Upper lobe of right lung (tissue), 1 donor: Measurements from ENCODE around the gene CASKIN2. TPM values are rescaled to one million over a fixed set of nuclear protein-coding genes. Genes with fewer than 3 reads are reported as not detected.

Experiments
- ATAC-seq: fragments of 200-7000 bp; cut with Tn5 transposase; one replicate; pipeline ENCODE4 v1.9.1; 2020; ENCODE audit warnings: mild to moderate bottlenecking, moderate library complexity
- DNase-seq: peaks from one replicate; pipeline ENCODE4 v3.0.0-alpha.2; 2020
- H3K27ac ChIP-seq: fragments of 200-600 bp; one replicate; pipeline ENCODE4 v1.8.0; 2022
- H3K27me3 ChIP-seq: fragments of 200-600 bp; one replicate; pipeline ENCODE4 v1.8.0; 2022; ENCODE audit warnings: mild to moderate bottlenecking
- H3K36me3 ChIP-seq: fragments of 200-600 bp; one replicate; pipeline ENCODE4 v1.8.0; 2022
- H3K4me1 ChIP-seq: fragments of 200-600 bp; one replicate; pipeline ENCODE4 v1.8.0; 2022
- H3K4me3 ChIP-seq: fragments of 200-600 bp; one replicate; pipeline ENCODE4 v1.8.0; 2022; ENCODE audit warnings: mild to moderate bottlenecking
- H3K9me3 ChIP-seq: fragments of 200-600 bp; one replicate; pipeline ENCODE4 v1.8.0; 2022
- CTCF ChIP-seq: fragments of 200-600 bp; IDR thresholded peaks from one replicate; pipeline ENCODE4 v1.8.0; 2022; ENCODE audit warnings: antibody characterized with exemption
- intact Hi-C: fragments of 100-400 bp; cut with DNase I; formaldehyde crosslinking; loops from one replicate; pipeline ENCODE4 v1.11.0; 2022
- total RNA-seq: library from RNA; stranded (reverse); fragmentation: NEBNext Ultra II Directional; extraction: Animal tissue kit (Norgen Biotek cat#: 25700); gene quantifications from one replicate; pipeline ENCODE4 v1.2.1, GENCODE V29; 2021
- donor health status: DM: no; HTN: yes; CAD: no; lungs with severe emphysema.

The CASKIN2 gene
- total RNA-seq, 1 donor from 2014 or later: 101 TPM

- Histone ChIP-seq H3K36me3 (no peaks in the 10 kb centered on the region), H3K4me1 (no peaks in the 10 kb centered on the region), H3K9me3 (no peaks in the 10 kb centered on the region), H3K27ac (no peak overlapping the region), H3K27me3 (no peaks in the 10 kb centered on the region), H3K4me3 (no peak overlapping the region)
- TF ChIP-seq CTCF: no peak
- intact Hi-C loops: no loop called here
- ATAC-seq (no peak), DNase-seq (no peak)
Measured at GRCh38 chr17:75544250-75544649, 28.9 kb upstream of the CASKIN2 start.

GRCh38 chr17:75542728-75543336 is 27.5 kb upstream of the CASKIN2 start:
- TF ChIP-seq CTCF: no peak
- Histone ChIP-seq H3K4me1 (no peaks in the 10 kb centered on the region), H3K4me3 (no peak overlapping the region), H3K27me3 (no peaks in the 10 kb centered on the region), H3K9me3 (no peaks in the 10 kb centered on the region), H3K27ac (no peak overlapping the region), H3K36me3 (no peaks in the 10 kb centered on the region)
- intact Hi-C loops: no loop called here
- ATAC-seq (peak; percentile 13), DNase-seq (no peak)

DNA sequence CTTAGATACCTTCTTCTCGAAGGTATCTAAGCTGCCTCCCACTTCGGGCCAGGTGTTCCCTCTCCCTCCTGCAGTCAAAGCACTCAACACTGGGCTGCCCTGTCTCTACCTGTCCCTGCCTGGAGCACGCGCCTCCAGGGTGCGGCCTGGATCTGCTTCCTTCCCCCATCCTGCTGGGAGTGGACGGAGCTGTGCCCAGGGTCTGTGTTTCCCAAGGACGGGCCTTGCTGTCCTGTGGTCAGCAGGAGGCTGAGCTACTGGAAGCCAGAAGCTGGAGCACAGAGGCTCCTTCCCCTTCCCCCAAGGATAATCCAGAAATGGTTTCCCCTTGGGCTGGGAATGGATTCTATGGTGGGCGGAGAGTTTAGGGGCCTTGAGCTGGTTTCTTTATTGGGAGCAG is 26.9 kb upstream of the CASKIN2 start:
- no peak for DNase-seq
- no peak overlapping the region for H3K27ac ChIP-seq
- H3K9me3 ChIP-seq: no peaks in the 10 kb centered on the region
- peak; percentile 49 for ATAC-seq
- no peak for TF ChIP-seq CTCF
- no peaks in the 10 kb centered on the region for H3K36me3 ChIP-seq
- H3K27me3 ChIP-seq: no peaks in the 10 kb centered on the region
- intact Hi-C loops: no loop called here
- H3K4me1 ChIP-seq: no peaks in the 10 kb centered on the region
- H3K4me3 ChIP-seq: no peak overlapping the region

- intact Hi-C loops: no loop called here
- H3K9me3 ChIP-seq: no peaks in the 10 kb centered on the region
- TF ChIP-seq CTCF: no peak
- no peaks in the 10 kb centered on the region for H3K4me1 ChIP-seq
- H3K4me3 ChIP-seq: no peak overlapping the region
- no peaks in the 10 kb centered on the region for H3K36me3 ChIP-seq
- ATAC-seq (no peak), DNase-seq (no peak)
- H3K27me3 ChIP-seq: no peaks in the 10 kb centered on the region
- no peak overlapping the region for H3K27ac ChIP-seq
Measured at GRCh38 chr17:75540923-75541503, 25.7 kb upstream of the CASKIN2 start.

DNA sequence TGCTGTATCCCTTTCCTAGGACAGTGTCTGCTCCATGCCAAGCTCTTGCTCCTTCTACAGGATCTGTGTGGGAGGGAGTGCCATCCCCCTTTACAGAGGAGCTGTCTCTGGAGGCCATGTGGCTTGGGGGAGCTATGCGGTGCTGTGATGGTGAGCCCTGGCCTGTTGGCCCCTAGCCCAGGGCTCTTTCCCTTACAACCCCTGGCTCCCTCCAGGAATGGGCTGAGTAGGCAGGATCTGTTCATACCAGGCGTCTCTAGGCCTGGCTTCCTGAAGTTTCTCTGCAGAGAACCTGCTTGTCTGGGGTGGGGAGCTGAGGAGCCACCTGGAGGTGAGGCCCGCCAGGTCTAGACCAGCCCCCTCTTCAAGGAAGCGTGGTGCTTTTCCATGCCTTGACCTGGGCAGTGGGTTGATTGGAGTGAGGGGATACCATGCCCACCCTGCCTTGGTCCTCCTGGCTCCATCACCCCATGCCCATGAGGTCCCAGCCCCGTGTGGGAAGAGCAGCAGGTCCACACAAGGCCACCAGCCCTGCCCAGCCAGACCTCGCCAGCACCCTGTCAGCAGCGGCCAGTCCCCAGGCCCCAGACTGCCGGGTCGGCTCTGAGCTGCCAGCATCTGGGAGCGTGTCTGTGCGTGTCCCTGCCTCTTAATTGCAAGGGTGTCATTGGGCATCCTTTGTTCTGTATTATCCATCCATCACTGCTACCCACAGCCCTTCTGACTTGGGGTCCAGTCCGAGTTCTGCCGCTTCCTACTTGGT is 24.8 kb upstream of the CASKIN2 start:
- Histone ChIP-seq H3K36me3 (no peaks in the 10 kb centered on the region), H3K27ac (no peak overlapping the region), H3K4me1 (no peaks in the 10 kb centered on the region), H3K27me3 (no peaks in the 10 kb centered on the region), H3K4me3 (no peak overlapping the region), H3K9me3 (no peaks in the 10 kb centered on the region)
- intact Hi-C loops: no loop called here
- ATAC-seq (no peak), DNase-seq (no peak)
- no peak for TF ChIP-seq CTCF
